ENCODE results near the gene CHD8.

The CHD8 gene

DNA sequence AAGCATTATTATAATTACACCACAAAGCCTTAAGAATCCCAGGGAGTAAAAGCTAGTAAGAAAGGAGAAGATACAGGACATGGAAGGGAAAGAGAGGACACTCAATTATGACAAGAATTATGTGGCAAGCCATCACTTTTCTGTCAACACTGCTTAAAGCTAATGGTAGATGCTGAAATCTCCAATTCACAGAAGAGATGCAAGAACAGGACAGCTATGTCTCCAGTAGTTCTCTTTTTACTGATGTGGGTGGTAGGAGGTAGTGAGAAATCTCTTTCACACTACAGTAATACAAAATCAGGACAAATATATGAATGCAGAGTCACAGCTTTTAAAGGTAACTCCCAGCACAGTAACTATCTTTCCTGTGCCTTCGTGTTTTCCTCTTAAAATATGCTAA, 29.2 kb downstream of the CHD8 start:
- H3K4me1 ChIP-seq (ENCODE audit: insufficient read depth, poor library complexity, severe bottlenecking): no peaks in the 10 kb centered on the region
- no peak overlapping the region for H3K4me3 ChIP-seq (ENCODE audit: severe bottlenecking)
- DNase-seq (ENCODE audit: low spot score) (no peak), ATAC-seq (ENCODE audit: low read depth) (no peak)
- H3K9me3 ChIP-seq (ENCODE audit: severe bottlenecking): no peaks in the 10 kb centered on the region
- no peak overlapping the region for H3K27ac ChIP-seq (ENCODE audit: poor library complexity, severe bottlenecking)
- no peak for TF ChIP-seq CTCF (IDR thresholded peaks at IDR 0.05; ENCODE audit: poor library complexity, severe bottlenecking)
- H3K27me3 ChIP-seq (ENCODE audit: insufficient read depth, poor library complexity, severe bottlenecking): no peaks in the 10 kb centered on the region
- peaks cover 94% of the 10 kb centered on the region for H3K36me3 ChIP-seq (ENCODE audit: low read depth)

GRCh38 chr14:21419528-21419927, 36.4 kb downstream of the CHD8 start:
- H3K36me3 ChIP-seq (ENCODE audit: low read depth): peaks cover 96% of the 10 kb centered on the region
- H3K9me3 ChIP-seq (ENCODE audit: severe bottlenecking): no peaks in the 10 kb centered on the region
- no peaks in the 10 kb centered on the region for H3K4me1 ChIP-seq (ENCODE audit: insufficient read depth, poor library complexity, severe bottlenecking)
- no peak for TF ChIP-seq CTCF (IDR thresholded peaks at IDR 0.05; ENCODE audit: poor library complexity, severe bottlenecking)
- no peaks in the 10 kb centered on the region for H3K27me3 ChIP-seq (ENCODE audit: insufficient read depth, poor library complexity, severe bottlenecking)
- H3K27ac ChIP-seq (ENCODE audit: poor library complexity, severe bottlenecking): no peak overlapping the region
- DNase-seq (ENCODE audit: low spot score): no peak
- no peak for ATAC-seq (ENCODE audit: low read depth)
- no peak overlapping the region for H3K4me3 ChIP-seq (ENCODE audit: severe bottlenecking)

DNA sequence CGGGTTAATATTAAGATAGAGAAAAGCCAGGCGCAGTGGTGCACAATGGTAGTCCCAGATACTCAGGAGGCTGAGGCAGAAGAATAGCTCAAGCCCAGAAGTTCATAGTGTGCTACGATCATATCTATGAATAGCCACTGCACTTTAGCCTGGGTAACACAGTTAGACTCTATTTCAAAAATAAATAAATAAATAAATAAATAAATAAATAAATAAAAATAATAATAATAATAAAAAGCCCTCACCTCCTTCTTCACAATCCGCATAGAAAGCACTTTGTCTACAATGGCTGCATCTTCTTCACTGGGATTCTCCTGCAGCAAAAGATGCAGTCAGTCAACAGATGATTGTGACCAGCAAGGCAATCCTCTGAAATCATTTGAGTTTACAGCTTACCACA, 40.6 kb downstream of the CHD8 start:
- no peaks in the 10 kb centered on the region for H3K4me1 ChIP-seq (ENCODE audit: insufficient read depth, poor library complexity, severe bottlenecking)
- DNase-seq (ENCODE audit: low spot score): no peak
- ATAC-seq (ENCODE audit: low read depth): no peak
- no peaks in the 10 kb centered on the region for H3K27me3 ChIP-seq (ENCODE audit: insufficient read depth, poor library complexity, severe bottlenecking)
- H3K4me3 ChIP-seq (ENCODE audit: severe bottlenecking): no peak overlapping the region
- no peaks in the 10 kb centered on the region for H3K9me3 ChIP-seq (ENCODE audit: severe bottlenecking)
- TF ChIP-seq CTCF (IDR thresholded peaks at IDR 0.05; ENCODE audit: poor library complexity, severe bottlenecking): no peak
- peaks cover 96% of the 10 kb centered on the region for H3K36me3 ChIP-seq (ENCODE audit: low read depth)
- H3K27ac ChIP-seq (ENCODE audit: poor library complexity, severe bottlenecking): no peak overlapping the region

DNA sequence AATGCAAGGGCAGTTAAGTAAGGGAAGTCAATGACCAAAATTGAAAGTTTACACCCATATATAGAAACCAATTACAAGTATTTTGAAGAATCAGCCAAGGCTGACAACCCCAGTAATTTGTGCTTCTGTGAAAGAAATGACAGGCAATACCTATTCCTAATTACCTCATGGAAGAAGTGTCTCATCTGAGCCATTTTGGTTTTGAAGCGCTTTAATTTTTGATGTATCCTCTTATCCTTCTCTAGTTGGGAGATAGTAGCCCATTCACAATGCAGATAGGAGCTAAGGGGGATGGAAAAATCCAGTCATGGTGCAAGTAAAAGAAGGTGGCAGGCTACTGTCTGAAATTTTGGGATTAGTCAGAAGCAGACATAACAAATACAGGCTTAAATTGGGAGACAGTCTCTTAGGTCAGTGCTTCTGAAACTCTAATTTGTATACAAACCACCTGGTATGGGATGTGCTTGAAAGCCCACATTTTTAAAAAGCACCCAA, 41.7 kb downstream of the CHD8 start:
- no peak for TF ChIP-seq CTCF (IDR thresholded peaks at IDR 0.05; ENCODE audit: poor library complexity, severe bottlenecking)
- no peaks in the 10 kb centered on the region for H3K27me3 ChIP-seq (ENCODE audit: insufficient read depth, poor library complexity, severe bottlenecking)
- H3K36me3 ChIP-seq (ENCODE audit: low read depth): peaks cover 98% of the 10 kb centered on the region
- H3K4me3 ChIP-seq (ENCODE audit: severe bottlenecking): no peak overlapping the region
- no peak overlapping the region for H3K27ac ChIP-seq (ENCODE audit: poor library complexity, severe bottlenecking)
- H3K9me3 ChIP-seq (ENCODE audit: severe bottlenecking): no peaks in the 10 kb centered on the region
- ATAC-seq (ENCODE audit: low read depth): no peak
- DNase-seq (ENCODE audit: low spot score): no peak
- H3K4me1 ChIP-seq (ENCODE audit: insufficient read depth, poor library complexity, severe bottlenecking): no peaks in the 10 kb centered on the region

DNA sequence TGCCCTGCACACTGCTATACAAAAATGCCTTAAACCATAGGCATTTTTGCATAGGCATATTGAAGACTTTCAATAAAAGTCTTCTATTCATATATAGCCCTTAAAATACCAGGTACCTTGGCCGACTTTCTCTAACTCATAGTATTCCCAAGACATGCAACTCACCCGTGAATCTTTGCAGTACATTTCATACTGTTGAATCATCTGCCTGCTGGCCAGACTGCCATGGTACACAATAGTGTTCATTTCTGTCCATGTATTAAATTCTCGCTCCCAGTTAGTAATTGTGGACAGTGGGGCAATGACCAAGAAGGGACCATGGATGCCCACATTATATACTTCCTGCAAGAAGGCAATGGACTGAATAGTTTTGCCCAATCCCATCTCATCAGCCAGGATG, 47.8 kb downstream of the CHD8 start:
- Histone ChIP-seq H3K36me3 (ENCODE audit: low read depth) (peaks cover 100% of the 10 kb centered on the region), H3K4me1 (ENCODE audit: insufficient read depth, poor library complexity, severe bottlenecking) (peaks cover 10% of the 10 kb centered on the region), H3K27me3 (ENCODE audit: insufficient read depth, poor library complexity, severe bottlenecking) (no peaks in the 10 kb centered on the region), H3K27ac (ENCODE audit: poor library complexity, severe bottlenecking) (no peak overlapping the region), H3K4me3 (ENCODE audit: severe bottlenecking) (no peak overlapping the region), H3K9me3 (ENCODE audit: severe bottlenecking) (no peaks in the 10 kb centered on the region)
- DNase-seq (ENCODE audit: low spot score): no peak
- no peak for TF ChIP-seq CTCF (IDR thresholded peaks at IDR 0.05; ENCODE audit: poor library complexity, severe bottlenecking)
- ATAC-seq (ENCODE audit: low read depth): peak; percentile 97
